GM10266 (cell line): ENCODE measurements around the gene GGA3.

Experiments used
- DNase-seq: peaks from one replicate; pipeline ENCODE4 v3.0.0; 2012; ENCODE audit errors: extremely low spot score
- TF ChIP-seq, protein P1 (sequence below): IDR thresholded peaks from 2 replicates; pipeline ENCODE4 v1.5.1; 2012; ENCODE audit warnings: mild to moderate bottlenecking, low read depth; ENCODE audit not compliant: control insufficient read depth, insufficient read depth; ENCODE audit errors: missing control alignments

GGA3 gene

GRCh38 chr17:75205037-75205792 lies 56.2 kb downstream of the GGA3 start, which contains the start of gene NUP85:
Gene NUP85, plus strand, starts transcription at chr17:75205679. Its CDS starts 83 bp downstream, at chr17:75205762.
- TF ChIP-seq, protein P1, sequence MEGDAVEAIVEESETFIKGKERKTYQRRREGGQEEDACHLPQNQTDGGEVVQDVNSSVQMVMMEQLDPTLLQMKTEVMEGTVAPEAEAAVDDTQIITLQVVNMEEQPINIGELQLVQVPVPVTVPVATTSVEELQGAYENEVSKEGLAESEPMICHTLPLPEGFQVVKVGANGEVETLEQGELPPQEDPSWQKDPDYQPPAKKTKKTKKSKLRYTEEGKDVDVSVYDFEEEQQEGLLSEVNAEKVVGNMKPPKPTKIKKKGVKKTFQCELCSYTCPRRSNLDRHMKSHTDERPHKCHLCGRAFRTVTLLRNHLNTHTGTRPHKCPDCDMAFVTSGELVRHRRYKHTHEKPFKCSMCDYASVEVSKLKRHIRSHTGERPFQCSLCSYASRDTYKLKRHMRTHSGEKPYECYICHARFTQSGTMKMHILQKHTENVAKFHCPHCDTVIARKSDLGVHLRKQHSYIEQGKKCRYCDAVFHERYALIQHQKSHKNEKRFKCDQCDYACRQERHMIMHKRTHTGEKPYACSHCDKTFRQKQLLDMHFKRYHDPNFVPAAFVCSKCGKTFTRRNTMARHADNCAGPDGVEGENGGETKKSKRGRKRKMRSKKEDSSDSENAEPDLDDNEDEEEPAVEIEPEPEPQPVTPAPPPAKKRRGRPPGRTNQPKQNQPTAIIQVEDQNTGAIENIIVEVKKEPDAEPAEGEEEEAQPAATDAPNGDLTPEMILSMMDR, result no peak
- DNase-seq, result peak; percentile 96

DNA sequence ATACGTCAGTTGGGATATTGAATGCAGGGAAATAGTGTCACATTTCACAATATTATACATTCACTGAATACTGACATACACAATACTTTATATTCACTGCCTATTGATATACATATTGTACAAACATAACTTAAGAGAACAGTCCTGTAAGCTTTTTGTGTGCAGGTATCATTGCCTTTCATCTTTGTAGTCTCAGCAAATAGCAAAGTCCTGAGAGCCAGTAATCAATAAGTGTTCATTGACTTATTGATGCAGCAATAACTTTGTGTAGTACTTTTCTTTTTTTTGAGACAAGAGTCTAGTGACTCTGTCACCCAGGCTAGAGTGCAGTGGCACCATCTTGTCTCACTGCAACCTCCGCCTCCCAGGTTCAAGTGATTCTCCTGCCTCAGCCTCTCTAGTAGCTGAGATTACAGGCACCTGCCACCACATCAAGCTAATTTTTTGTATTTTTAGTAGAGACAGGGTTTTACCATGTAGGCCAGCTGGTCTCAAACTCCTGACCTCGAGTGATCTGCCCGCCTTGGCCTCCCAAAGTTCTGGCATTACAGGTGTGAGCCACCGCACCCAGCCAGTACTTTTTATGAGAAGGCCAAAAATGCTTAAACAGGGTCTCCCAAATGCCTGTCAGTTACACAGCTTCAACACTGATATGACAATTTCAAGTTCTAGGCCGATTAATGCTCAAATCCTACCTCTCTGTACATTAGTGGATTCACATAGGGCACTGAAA lies 61.4 kb downstream of the GGA3 start:
- no peak for DNase-seq
- TF ChIP-seq, protein P1, result no peak

DNA sequence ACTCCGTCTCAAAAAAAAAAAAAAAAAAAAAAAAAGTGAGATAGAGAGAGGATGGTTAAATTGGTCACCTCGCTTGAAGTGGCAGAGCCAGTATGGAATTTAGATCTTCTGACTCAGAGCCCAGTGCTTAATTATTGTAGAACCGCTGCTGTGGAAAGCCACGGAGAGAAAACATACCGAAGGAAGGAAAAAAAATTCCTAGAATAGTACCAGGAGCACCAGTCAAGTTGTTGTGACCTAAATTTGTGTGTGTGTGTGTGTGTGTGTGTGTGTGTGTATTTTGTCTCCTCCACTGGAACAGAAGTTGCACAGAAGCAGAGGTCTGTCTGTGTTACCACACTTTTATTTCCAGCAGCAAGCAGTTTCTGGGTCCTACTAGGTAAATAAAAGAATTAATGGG lies 66.5 kb downstream of the GGA3 start:
- DNase-seq, result no peak
- TF ChIP-seq, protein P1, result no peak

GRCh38 chr17:75191584-75191983 lies 69.8 kb downstream of the GGA3 start:
- TF ChIP-seq, protein P1, result no peak
- no peak for DNase-seq

GRCh38 chr17:75188614-75189013 lies 72.8 kb downstream of the GGA3 start:
- TF ChIP-seq, protein P1, result no peak

More at GRCh38 chr17:75188614-75189013, 72.8 kb downstream of the GGA3 start:
- DNase-seq, result no peak
